Endothelial cell of umbilical vein (primary cell): Measurements from ENCODE around the gene SLC12A3. TPM values are rescaled to one million over a fixed set of nuclear protein-coding genes. Genes with fewer than 3 reads are reported as not detected.

Experiments used
- BruUV-seq: library from RNA; stranded (reverse); fragments of 400-500 nt; replicated peaks from 2 replicates; lab custom pipeline; 2021; lab: Mats Ljungman, UMichigan
- CTCF ChIA-PET: fragments of 300-600, 350-600 bp; sonication (Branson Sonifier 250); formaldehyde crosslinking; loops from one replicate; lab custom pipeline; 2021; ENCODE audit warnings: antibody characterized with exemption, inconsistent platforms; lab: Charles Lee
- POLR2A ChIA-PET: fragments of 300-600, 350-600 bp; sonication (Branson Sonifier 250); formaldehyde crosslinking; loops from one replicate; lab custom pipeline; 2021; ENCODE audit warnings: antibody characterized with exemption, inconsistent platforms; lab: Charles Lee
- DNase-seq: peaks from one replicate; pipeline ENCODE4 v3.0.0-alpha.2; 2011; ENCODE audit warnings: low read depth, low spot score
- FAIRE-seq: peaks from 2 replicates; lab custom pipeline; 2011; peaks lifted over from hg19 to GRCh38; lab: Jason Lieb, UNC
- H2AFZ ChIP-seq: 2 replicates; pipeline ENCODE4 v1.6.0; 2012; ENCODE audit warnings: low read depth, low read length, control low read depth, inconsistent platforms
- H3K27ac ChIP-seq: 2 replicates; pipeline ENCODE4 v1.5.1; 2011; ENCODE audit warnings: low read depth, mild to moderate bottlenecking, control low read depth, low read length, moderate library complexity; ENCODE audit not compliant: insufficient read depth
- H3K27me3 ChIP-seq, 2 experiments: 2 replicates each; pipeline versions ENCODE4 v1.6.0 to v1.6.1; 2011; ENCODE audit warnings: low read length in 2 of 2, mixed read lengths in 1 of 2; ENCODE audit not compliant: control insufficient read depth in 2 of 2, insufficient read depth in 2 of 2
- H3K36me3 ChIP-seq, 2 experiments: 2 replicates in 1 of 2; 3 replicates in 1 of 2; pipeline ENCODE4 v1.5.1; 2011; ENCODE audit warnings: low read length in 2 of 2, mild to moderate bottlenecking in 1 of 2, moderate library complexity in 1 of 2; ENCODE audit not compliant: control insufficient read depth in 2 of 2, insufficient read depth in 2 of 2; ENCODE audit errors: extremely low read depth in 1 of 2
- H3K4me1 ChIP-seq: 3 replicates; pipeline ENCODE4 v1.5.1; 2011; ENCODE audit warnings: mild to moderate bottlenecking, low read length; ENCODE audit not compliant: control insufficient read depth, insufficient read depth; ENCODE audit errors: extremely low read depth
- H3K4me2 ChIP-seq: 2 replicates; pipeline ENCODE4 v1.6.1; 2011; ENCODE audit warnings: low read length, control low read depth, mixed read lengths; ENCODE audit not compliant: insufficient read depth
- H3K4me3 ChIP-seq, 3 experiments: fragments of 200-600 bp in 1 of 3; sonication (generic), shearing (Covaris generic) in 1 of 3; replicated peaks in 1 of 3; 2 replicates each; pipeline ENCODE4 v1.5.1; 2011 to 2016; ENCODE audit warnings: control low read depth in 3 of 3, low read length in 3 of 3, mild to moderate bottlenecking in 2 of 3, inconsistent platforms in 1 of 3, low read depth in 1 of 3, moderate library complexity in 1 of 3; ENCODE audit not compliant: insufficient read depth in 1 of 3
- H3K79me2 ChIP-seq: 2 replicates; pipeline ENCODE4 v1.6.0; 2012; ENCODE audit warnings: low read length, inconsistent platforms; ENCODE audit not compliant: control insufficient read depth, insufficient read depth
- H3K9ac ChIP-seq: replicated peaks from 2 replicates; pipeline ENCODE3; 2011; ENCODE audit warnings: low read length, control low read depth; ENCODE audit not compliant: insufficient read depth; ENCODE audit errors: extremely low read depth
- H3K9me1 ChIP-seq: replicated peaks from 3 replicates; pipeline ENCODE4 v1.6.0; 2011; ENCODE audit warnings: mild to moderate bottlenecking, low read length; ENCODE audit not compliant: control insufficient read depth, insufficient read depth; ENCODE audit errors: extremely low read depth
- H3K9me3 ChIP-seq: replicated peaks from 2 replicates; pipeline ENCODE4 v1.5.1; 2012; ENCODE audit warnings: low read length, inconsistent platforms; ENCODE audit not compliant: control insufficient read depth, insufficient read depth
- H4K20me1 ChIP-seq: replicated peaks from 2 replicates; pipeline ENCODE3; 2011; ENCODE audit warnings: mild to moderate bottlenecking, low read length; ENCODE audit not compliant: control insufficient read depth, insufficient read depth; ENCODE audit errors: extremely low read depth
- EZH2 ChIP-seq: IDR thresholded peaks from 2 replicates; pipeline ENCODE4 v1.6.1; 2012; ENCODE audit warnings: borderline replicate concordance, low read depth, mild to moderate bottlenecking, moderate library complexity, low read length, inconsistent platforms; ENCODE audit not compliant: severe bottlenecking
- FOS ChIP-seq: IDR thresholded peaks from 2 replicates; pipeline ENCODE4 v1.6.1; 2011; ENCODE audit warnings: mild to moderate bottlenecking, low read length, moderate library complexity, borderline replicate concordance; ENCODE audit not compliant: insufficient read depth
- GATA2 ChIP-seq: IDR thresholded peaks from 2 replicates; pipeline ENCODE4 v1.7.0; 2011; ENCODE audit warnings: low read depth, mild to moderate bottlenecking, moderate library complexity, mixed read lengths, low read length; ENCODE audit not compliant: insufficient read length, insufficient read depth
- JUN ChIP-seq: IDR thresholded peaks from 2 replicates; pipeline ENCODE4 v1.6.1; 2011; ENCODE audit warnings: borderline replicate concordance, low read depth; ENCODE audit not compliant: insufficient read length, insufficient read depth
- MYC ChIP-seq: IDR thresholded peaks from one replicate; pipeline ENCODE4 v1.6.1; 2011; ENCODE audit warnings: mild to moderate bottlenecking, low read depth, low read length
- POLR2A ChIP-seq: IDR thresholded peaks from 2 replicates; pipeline ENCODE4 v1.6.1; 2012; ENCODE audit warnings: low read depth, mild to moderate bottlenecking, control low read depth, low read length
- POLR2AphosphoS5 ChIP-seq: IDR thresholded peaks from 2 replicates; pipeline ENCODE4 v1.6.1; 2012; ENCODE audit warnings: low read depth, mild to moderate bottlenecking, control low read depth, low read length, moderate library complexity; ENCODE audit not compliant: insufficient read depth
- dilution Hi-C: fragments of 300-500 bp; cut with MboI; formaldehyde crosslinking; loops from one replicate; pipeline ENCODE4 v1.15.0; 2019; ENCODE audit warnings: low sequenced_read_pairs; ENCODE audit not compliant: extremely low pct_ligation_motif_present
- intact Hi-C: fragments of 100-400 bp; cut with micrococcal nuclease; formaldehyde crosslinking; loops from one replicate; pipeline ENCODE4 v1.10.0; 2022
- polyA plus RNA-seq, 4 experiments: library from polyadenylated mRNA; depleted of rRNA in 3 of 4; stranded (reverse) in 3 of 4; unstranded in 1 of 4; fragments of >200 nt; gene quantifications; 2 replicates each; pipeline versions ENCODE4 v1.2.1 to v1.2.3, GENCODE V29; 2011 to 2012; ENCODE audit warnings: missing spikeins in 1 of 4
- total RNA-seq: library from RNA; stranded (reverse); gene quantifications from 2 replicates; pipeline ENCODE4 v1.2.3, GENCODE V29; 2021
- TF ChIP-seq, protein P1 (sequence below): IDR thresholded peaks from 2 replicates; pipeline ENCODE4 v1.6.1; 2011; ENCODE audit not compliant: insufficient read depth, insufficient read length
- TF ChIP-seq, protein P2 (sequence below), 2 donors: IDR thresholded peaks; 1 replicate in 1 of 2; 2 replicates in 1 of 2; pipeline ENCODE4 v1.5.1; 2011; ENCODE audit warnings: low read length in 2 of 2, mild to moderate bottlenecking in 2 of 2, moderate library complexity in 2 of 2, control low read depth in 1 of 2, inconsistent platforms in 1 of 2, low read depth in 1 of 2; ENCODE audit not compliant: insufficient read depth in 1 of 2; ENCODE audit errors: extremely low read depth in 1 of 2

SLC12A3 gene
- total and polyA plus RNA-seq, 2 donors (not counting 3 experiments of a cell fraction or from before 2014, with no cell fraction given) = not detected

DNA sequence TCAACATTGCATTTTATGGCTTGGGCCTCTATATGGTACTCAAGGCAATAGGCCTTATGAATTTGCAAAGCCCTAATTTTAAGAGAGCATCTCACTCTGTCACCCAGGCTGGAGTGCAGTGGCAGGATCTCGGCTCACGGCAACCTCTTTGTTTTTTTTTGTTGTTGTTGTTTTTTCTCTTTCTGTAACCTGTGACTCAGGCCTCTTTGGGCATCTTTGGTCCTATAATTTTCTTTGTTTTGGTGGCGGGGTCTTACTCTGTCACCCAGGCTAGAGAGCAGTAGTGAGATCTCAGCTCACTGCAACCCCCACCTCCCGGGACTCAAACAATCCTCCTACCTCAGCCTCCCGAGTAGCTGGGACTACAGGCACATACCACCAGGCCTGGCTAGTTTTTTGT is 45.1 kb downstream of the SLC12A3 start:
- ChIA-PET POLR2A (no interaction called here), CTCF (interaction anchor here (1.0 kb wide), 1 partner anchor 8 kb away, joined by 3 read pairs; no protein-coding TSS in a partner anchor)
- Histone ChIP-seq H3K4me1 (peaks cover 2% of the 10 kb centered on the region), H3K79me2 (no peaks in the 10 kb centered on the region), H3K27ac (no peak overlapping the region), H3K36me3 (no peaks in the 10 kb centered on the region), H3K9me3 (no peaks in the 10 kb centered on the region), H3K4me2 (no peak overlapping the region), H3K9ac (no peak overlapping the region), H3K9me1 (no peaks in the 10 kb centered on the region), H3K27me3 (peaks cover 0 to 8% of the 10 kb centered on the region in 2 experiments), H2AFZ (no peak overlapping the region), H4K20me1 (no peaks in the 10 kb centered on the region), H3K4me3 (no peak overlapping the region)
- no TSS peak for BruUV-seq
- intact Hi-C loops (no loop called here), dilution Hi-C loops (no loop called here)
- FAIRE-seq (no peak), DNase-seq (no peak)
- TF ChIP-seq GATA2 (no peak), POLR2AphosphoS5 (no peak), EZH2 (no peak), MYC (no peak), JUN (no peak), FOS (no peak), POLR2A (no peak)
- TF ChIP-seq, protein P1, sequence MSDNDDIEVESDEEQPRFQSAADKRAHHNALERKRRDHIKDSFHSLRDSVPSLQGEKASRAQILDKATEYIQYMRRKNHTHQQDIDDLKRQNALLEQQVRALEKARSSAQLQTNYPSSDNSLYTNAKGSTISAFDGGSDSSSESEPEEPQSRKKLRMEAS = no peak
- TF ChIP-seq, protein P2, sequence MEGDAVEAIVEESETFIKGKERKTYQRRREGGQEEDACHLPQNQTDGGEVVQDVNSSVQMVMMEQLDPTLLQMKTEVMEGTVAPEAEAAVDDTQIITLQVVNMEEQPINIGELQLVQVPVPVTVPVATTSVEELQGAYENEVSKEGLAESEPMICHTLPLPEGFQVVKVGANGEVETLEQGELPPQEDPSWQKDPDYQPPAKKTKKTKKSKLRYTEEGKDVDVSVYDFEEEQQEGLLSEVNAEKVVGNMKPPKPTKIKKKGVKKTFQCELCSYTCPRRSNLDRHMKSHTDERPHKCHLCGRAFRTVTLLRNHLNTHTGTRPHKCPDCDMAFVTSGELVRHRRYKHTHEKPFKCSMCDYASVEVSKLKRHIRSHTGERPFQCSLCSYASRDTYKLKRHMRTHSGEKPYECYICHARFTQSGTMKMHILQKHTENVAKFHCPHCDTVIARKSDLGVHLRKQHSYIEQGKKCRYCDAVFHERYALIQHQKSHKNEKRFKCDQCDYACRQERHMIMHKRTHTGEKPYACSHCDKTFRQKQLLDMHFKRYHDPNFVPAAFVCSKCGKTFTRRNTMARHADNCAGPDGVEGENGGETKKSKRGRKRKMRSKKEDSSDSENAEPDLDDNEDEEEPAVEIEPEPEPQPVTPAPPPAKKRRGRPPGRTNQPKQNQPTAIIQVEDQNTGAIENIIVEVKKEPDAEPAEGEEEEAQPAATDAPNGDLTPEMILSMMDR (IDR thresholded peaks at IDR 0.05; ENCODE audit: extremely low read depth in 1 of 2, insufficient read depth in 1 of 2, low read depth in 1 of 2, low read length in 2 of 2) = no peak
